Epidermal melanocyte (primary cell): ENCODE results near the gene PDXDC1.
"Not testable (repeated sequence)": the region's sequence is repeated elsewhere in the genome, so short reads cannot be mapped to it uniquely, and the experiment has no call there.

Experiments
- DNase-seq: peaks from one replicate; pipeline ENCODE4 v3.0.0; 2011; ENCODE audit warnings: low spot score; ENCODE audit not compliant: insufficient read length

PDXDC1 gene

GRCh38 chr16:15154650-15155562 lies 180.1 kb downstream of the PDXDC1 start:
- DNase-seq: peak; percentile 72

- DNase-seq: not testable (repeated sequence)
These were observed 182.8 kb downstream of the PDXDC1 start for GRCh38 chr16:15157644-15158043.

GRCh38 chr16:15159671-15160070 lies 184.8 kb downstream of the PDXDC1 start:
- DNase-seq: not testable (repeated sequence)

GRCh38 chr16:15160571-15160970 lies 185.7 kb downstream of the PDXDC1 start:
- not testable (repeated sequence) for DNase-seq

- DNase-seq: not testable (repeated sequence)
These were observed 188.2 kb downstream of the PDXDC1 start for GRCh38 chr16:15163055-15163454.

GRCh38 chr16:15166177-15166576 lies 191.4 kb downstream of the PDXDC1 start:
- DNase-seq: not testable (repeated sequence)

DNA sequence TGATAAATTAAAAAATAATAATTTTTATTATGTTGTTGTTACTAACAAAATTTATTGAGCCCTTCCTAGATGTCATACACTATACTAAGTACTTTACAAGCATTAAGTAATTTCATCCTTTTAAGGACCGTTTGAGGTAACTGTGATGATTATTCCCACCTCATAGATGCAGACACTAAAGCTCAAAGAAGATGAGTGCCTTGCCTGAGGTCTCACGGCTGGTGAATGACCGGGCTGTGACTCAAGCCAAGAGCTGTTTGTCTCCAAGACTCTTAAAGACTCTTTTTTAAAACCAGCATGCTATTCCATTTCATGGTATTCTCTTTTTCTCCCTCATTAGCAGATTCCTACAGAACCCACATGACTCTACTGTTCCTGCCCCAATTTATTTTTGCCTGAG lies 193.5 kb downstream of the PDXDC1 start:
- not testable (repeated sequence) for DNase-seq

- DNase-seq: not testable (repeated sequence)
These were observed 194.3 kb downstream of the PDXDC1 start for GRCh38 chr16:15168953-15169652.

- DNase-seq: not testable (repeated sequence)
These were observed 205.1 kb downstream of the PDXDC1 start for GRCh38 chr16:15179909-15180308.

DNA sequence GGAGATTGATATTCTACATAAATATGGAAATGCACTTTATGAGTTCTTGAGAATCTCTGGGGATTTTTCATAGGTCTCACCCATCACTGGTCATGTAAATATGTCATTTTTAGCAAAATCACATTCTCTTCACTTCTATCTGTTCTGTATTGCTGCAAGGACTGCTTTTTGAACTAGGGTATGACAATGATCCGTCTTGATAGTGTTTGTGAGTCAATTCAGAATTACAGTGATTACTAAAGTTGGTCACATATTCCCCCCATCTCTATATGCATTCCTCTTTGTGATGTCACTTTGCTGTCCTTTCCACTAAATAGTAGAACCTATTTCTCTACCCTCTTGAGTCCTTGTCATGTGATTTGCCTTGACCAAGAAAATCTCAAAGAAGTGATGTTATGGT lies 206.1 kb downstream of the PDXDC1 start:
- not testable (repeated sequence) for DNase-seq

DNA sequence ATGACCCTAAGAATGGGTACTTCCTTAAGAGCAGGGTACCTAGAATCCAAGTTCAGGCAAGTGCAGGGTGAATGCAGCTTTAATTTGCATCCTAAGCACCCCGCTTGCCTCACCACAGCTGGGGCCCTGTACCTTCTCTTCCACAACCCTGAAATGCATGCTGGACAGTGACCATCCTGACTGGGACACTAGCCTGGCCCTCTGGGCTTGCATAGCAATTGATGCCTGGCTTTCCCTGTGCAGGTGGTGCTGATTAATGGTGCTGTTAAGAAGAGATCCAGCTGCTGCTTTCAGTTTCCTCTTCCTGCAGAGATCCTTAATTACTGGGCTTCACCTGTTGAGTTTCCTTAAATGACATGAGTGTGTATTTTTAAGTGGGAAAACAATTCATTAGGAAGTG lies 209.2 kb downstream of the PDXDC1 start:
- not testable (repeated sequence) for DNase-seq
